Endodermal cell (in vitro differentiated cells): ENCODE results near the gene CYB5A. TPM values are rescaled to one million over a fixed set of nuclear protein-coding genes. Genes with fewer than 3 reads are reported as not detected.

Source experiments
- DNase-seq: peaks from one replicate; pipeline ENCODE4 v3.0.0-alpha.2; 2017
- H3K27ac ChIP-seq: 2 replicates; pipeline ENCODE4 v1.5.1; 2013; ENCODE audit warnings: mild to moderate bottlenecking, low read depth, low read length, moderate library complexity
- H3K27me3 ChIP-seq: 2 replicates; pipeline ENCODE4 v1.6.1; 2013; ENCODE audit warnings: mild to moderate bottlenecking, low read length, moderate library complexity; ENCODE audit not compliant: insufficient read depth, control insufficient read depth, poor library complexity, severe bottlenecking
- H3K36me3 ChIP-seq: 2 replicates; pipeline ENCODE4 v1.7.0; 2013; ENCODE audit warnings: mild to moderate bottlenecking, low read length, moderate library complexity; ENCODE audit not compliant: control insufficient read depth, insufficient read depth
- H3K4me1 ChIP-seq: one replicate; pipeline ENCODE4 v1.7.0; 2013; ENCODE audit warnings: low read length; ENCODE audit not compliant: control insufficient read depth, insufficient read depth
- H3K4me3 ChIP-seq: 2 replicates; pipeline ENCODE4 v1.5.1; 2013; ENCODE audit warnings: mild to moderate bottlenecking, low read length, moderate library complexity
- H3K9ac ChIP-seq: 2 replicates; pipeline ENCODE4 v1.6.1; 2013; ENCODE audit warnings: mild to moderate bottlenecking, low read length, moderate library complexity; ENCODE audit not compliant: poor library complexity, severe bottlenecking; ENCODE audit errors: extremely low read depth
- H3K9me3 ChIP-seq: 2 replicates; pipeline ENCODE4 v1.6.1; 2013; ENCODE audit warnings: mild to moderate bottlenecking, low read length, moderate library complexity; ENCODE audit not compliant: control insufficient read depth
- H3K27ac Mint-ChIP-seq: 2 replicates; pipeline ENCODE4 v1.8.0; 2020; ENCODE audit warnings: mixed read lengths
- H3K27me3 Mint-ChIP-seq: 2 replicates; pipeline ENCODE4 v1.8.0; 2021; ENCODE audit warnings: mild to moderate bottlenecking, mixed read lengths; ENCODE audit not compliant: insufficient read depth
- H3K36me3 Mint-ChIP-seq: 2 replicates; pipeline ENCODE4 v1.8.0; 2020; ENCODE audit warnings: low read depth, mixed read lengths
- H3K4me1 Mint-ChIP-seq: 2 replicates; pipeline ENCODE4 v1.8.0; 2020; ENCODE audit warnings: mixed read lengths
- H3K4me3 Mint-ChIP-seq: 2 replicates; pipeline ENCODE4 v1.8.0; 2020; ENCODE audit warnings: mild to moderate bottlenecking, moderate library complexity, mixed read lengths
- H3K9me3 Mint-ChIP-seq: 2 replicates; pipeline ENCODE4 v1.8.0; 2020; ENCODE audit warnings: mild to moderate bottlenecking, mixed read lengths
- CTCF ChIP-seq: fragments of 200-600 bp; sonication (generic); conservative IDR thresholded peaks from 2 replicates; pipeline ENCODE4 v1.5.0; 2021; ENCODE audit warnings: antibody characterized with exemption, mild to moderate bottlenecking
- WGBS, 2 experiments: methylation state at CpG; one replicate each; pipeline versions ENCODE4 v1.1.5 to v1.1.7; 2013; ENCODE audit warnings: missing lambda C conversion rate in 2 of 2, mixed read lengths in 1 of 2; ENCODE audit not compliant: insufficient coverage in 1 of 2, insufficient read length in 1 of 2; 5-methylcytosine and 5-hydroxymethylcytosine counted together
- total RNA-seq, 2 donors: library from RNA; stranded (reverse); fragmentation: NEBNext Ultra II Directional in 1 of 2; extraction: Animal tissue kit (Norgen Biotek cat#: 25700) in 1 of 2; gene quantifications; 2 replicates in 1 of 2; 3 replicates in 1 of 2; pipeline ENCODE4 v1.2.1, GENCODE V29; 2021

Gene CYB5A
- total RNA-seq, 2 donors from 2014 or later, result 72.6 to 124 TPM

GRCh38 chr18:74314759-74315463, 23.1 kb upstream of the CYB5A start:
- H3K36me3 Mint-ChIP-seq, result no peaks in the 10 kb centered on the region
- H3K27ac Mint-ChIP-seq, result no peak overlapping the region
- WGBS, 2 experiments, result 94 to 95% methylated on average over 19 to 22 of the region's 22 CpGs

GRCh38 chr18:74311000-74311399, 19.2 kb upstream of the CYB5A start:
- no peak for TF ChIP-seq CTCF
- no peak overlapping the region for H3K9ac ChIP-seq
- H3K4me3 Mint-ChIP-seq, result no peak overlapping the region
- no peaks in the 10 kb centered on the region for H3K36me3 ChIP-seq
- H3K27ac Mint-ChIP-seq, result no peak overlapping the region
- H3K27ac ChIP-seq, result no peak overlapping the region
- WGBS, 2 experiments, result 93 to 100% methylated on average over 1 of the region's 1 CpG
- H3K4me1 Mint-ChIP-seq, result no peaks in the 10 kb centered on the region
- peaks cover 13% of the 10 kb centered on the region for H3K9me3 ChIP-seq
- peaks cover 3% of the 10 kb centered on the region for H3K27me3 Mint-ChIP-seq
- no peaks in the 10 kb centered on the region for H3K36me3 Mint-ChIP-seq
- no peaks in the 10 kb centered on the region for H3K27me3 ChIP-seq
- H3K4me1 ChIP-seq, result no peaks in the 10 kb centered on the region
- DNase-seq, result no peak
- no peak overlapping the region for H3K4me3 ChIP-seq
- H3K9me3 Mint-ChIP-seq, result peaks cover 13% of the 10 kb centered on the region

More at GRCh38 chr18:74314759-74315463, 23.1 kb upstream of the CYB5A start:
- Histone ChIP-seq H3K9ac (no peak overlapping the region), H3K27ac (no peak overlapping the region), H3K27me3 (no peaks in the 10 kb centered on the region), H3K4me1 (no peaks in the 10 kb centered on the region), H3K4me3 (no peak overlapping the region), H3K36me3 (no peaks in the 10 kb centered on the region), H3K9me3 (peaks cover 13% of the 10 kb centered on the region)
- H3K4me3 Mint-ChIP-seq, result no peak overlapping the region
- peaks cover 13% of the 10 kb centered on the region for H3K9me3 Mint-ChIP-seq
- H3K4me1 Mint-ChIP-seq, result no peaks in the 10 kb centered on the region
- TF ChIP-seq CTCF, result no peak
- H3K27me3 Mint-ChIP-seq, result peaks cover 3% of the 10 kb centered on the region
- no peak for DNase-seq

GRCh38 chr18:74310411-74310810, 18.6 kb upstream of the CYB5A start:
- Histone ChIP-seq H3K4me1 (no peaks in the 10 kb centered on the region), H3K4me3 (no peak overlapping the region), H3K9ac (no peak overlapping the region), H3K36me3 (no peaks in the 10 kb centered on the region), H3K27ac (no peak overlapping the region), H3K9me3 (peaks cover 13% of the 10 kb centered on the region), H3K27me3 (no peaks in the 10 kb centered on the region)
- peak; percentile 66 for TF ChIP-seq CTCF
- Mint-ChIP-seq H3K4me3 (no peak overlapping the region), H3K27ac (no peak overlapping the region), H3K36me3 (no peaks in the 10 kb centered on the region), H3K27me3 (peaks cover 3% of the 10 kb centered on the region), H3K9me3 (peaks cover 11% of the 10 kb centered on the region), H3K4me1 (no peaks in the 10 kb centered on the region)
- no peak for DNase-seq
- 82% methylated on average over 3 of the region's 3 CpGs; no CpG with 5 or more reads in 1 of the 2 experiments for WGBS, 2 experiments
